ENCODE measurements around the gene SLC9A6. TPM values are rescaled to one million over a fixed set of nuclear protein-coding genes. Genes with fewer than 3 reads are reported as not detected.

Gene SLC9A6
- total and polyA plus RNA-seq, 2 of the 13 experiments (the other 11 are each of a cell fraction or from before 2014, with no cell fraction given): 3.9 to 8.0 TPM

GRCh38 chrX:136094962-136095361 lies 109.7 kb downstream of the SLC9A6 start:
- DNase-seq (ENCODE audit: low spot score) (no peak), ATAC-seq (no peak), FAIRE-seq (no peak)
- Histone ChIP-seq H2AFZ (ENCODE audit: low read length) (no peak overlapping the region), H3K36me3 (replicated peaks in 1 of 2; ENCODE audit: control insufficient read depth in 1 of 2, insufficient read depth in 2 of 2, low read length in 2 of 2) (no peaks in the 10 kb centered on the region), H4K20me1 (ENCODE audit: insufficient read depth, low read length) (no peaks in the 10 kb centered on the region), H3K9me3 (ENCODE audit: low read length) (no peaks in the 10 kb centered on the region), H3K4me1 (ENCODE audit: insufficient read depth, low read length) (no peaks in the 10 kb centered on the region), H3K27me3 (ENCODE audit: control insufficient read depth in 1 of 2, insufficient read depth in 2 of 2, low read length in 2 of 2) (no peaks in the 10 kb centered on the region), H3K9ac (ENCODE audit: insufficient read depth, low read depth, low read length) (no peak overlapping the region), H3K27ac (ENCODE audit: extremely low read length, insufficient read depth, low read length) (no peak overlapping the region), H3K4me3 (replicated peaks in 1 of 3; ENCODE audit: insufficient read depth in 1 of 3, low read depth in 2 of 3, low read length in 3 of 3) (no peak overlapping the region), H3K4me2 (ENCODE audit: low read depth, low read length) (no peak overlapping the region), H3K79me2 (ENCODE audit: insufficient read depth, low read length) (no peaks in the 10 kb centered on the region)
- in situ Hi-C loops (cut with HindIII; ENCODE audit: extremely low pct_ligation_motif_present, low pct_unique_long_range_greater_than_20kb): no loop called here
- 26% methylated on average over 3 of the region's 3 CpGs for WGBS (ENCODE audit: low lambda C conversion rate)
- ChIA-PET POLR2A (no interaction called here), CTCF (ENCODE audit: low intra/inter-chr PET ratio, low total read pairs) (no interaction called here)
- BruUV-seq (replicated peaks): no TSS peak
- intact Hi-C loops (cut with micrococcal nuclease; ENCODE audit: unreplicated experiment): no loop called here
- no peak for TF ChIP-seq PAWR (CRISPR knock-in tag; IDR thresholded peaks at IDR 0.05; ENCODE audit: borderline replicate concordance)

Other genes with a start within 250 kb of the SLC9A6 start
- gene CT45A3, start 217.2 kb upstream of the SLC9A6 start, total RNA-seq (2016; rRNA removed; fragmentation: Illumina TruSeq; extraction: Trizol): not detected in 2 replicates
- gene CT45A3, start 217.2 kb upstream of the SLC9A6 start, polyA plus RNA-seq (2011; rRNA removed): not detected in 2 replicates
- not detected in 2 replicates for gene CT45A5, start 199.9 kb upstream of the SLC9A6 start, total RNA-seq (2016; rRNA removed; fragmentation: Illumina TruSeq; extraction: Trizol)
- not detected in 2 replicates for gene CT45A5, start 199.9 kb upstream of the SLC9A6 start, polyA plus RNA-seq (2011; rRNA removed)
- gene CT45A6, start 182.6 kb upstream of the SLC9A6 start, total RNA-seq (2016; rRNA removed; fragmentation: Illumina TruSeq; extraction: Trizol): not detected in 2 replicates
- not detected in 2 replicates for gene CT45A6, start 182.6 kb upstream of the SLC9A6 start, polyA plus RNA-seq (2011; rRNA removed)
- gene CT45A2, start 165.4 kb upstream of the SLC9A6 start, total RNA-seq (2016; rRNA removed; fragmentation: Illumina TruSeq; extraction: Trizol): not detected in 2 replicates
- gene CT45A2, start 165.4 kb upstream of the SLC9A6 start, polyA plus RNA-seq (2011; rRNA removed): not detected in 2 replicates
- gene CT45A7, start 148.2 kb upstream of the SLC9A6 start, total RNA-seq (2016; rRNA removed; fragmentation: Illumina TruSeq; extraction: Trizol): not detected in 2 replicates
- gene CT45A7, start 148.2 kb upstream of the SLC9A6 start, polyA plus RNA-seq (2011; rRNA removed): not detected in 2 replicates
- not detected in 2 replicates for gene CT45A8, start 130.9 kb upstream of the SLC9A6 start, total RNA-seq (2016; rRNA removed; fragmentation: Illumina TruSeq; extraction: Trizol)
- not detected in 2 replicates for gene CT45A8, start 130.9 kb upstream of the SLC9A6 start, polyA plus RNA-seq (2011; rRNA removed)
- not detected in 2 replicates for gene CT45A9, start 113.6 kb upstream of the SLC9A6 start, total RNA-seq (2016; rRNA removed; fragmentation: Illumina TruSeq; extraction: Trizol)
- not detected in 2 replicates for gene CT45A9, start 113.6 kb upstream of the SLC9A6 start, polyA plus RNA-seq (2011; rRNA removed)
- not detected in 2 replicates for gene CT45A10, start 92.0 kb upstream of the SLC9A6 start, total RNA-seq (2016; rRNA removed; fragmentation: Illumina TruSeq; extraction: Trizol)
- not detected in 2 replicates for gene CT45A10, start 92.0 kb upstream of the SLC9A6 start, polyA plus RNA-seq (2011; rRNA removed)
- gene SAGE1, start 91.7 kb upstream of the SLC9A6 start, total RNA-seq (2016; rRNA removed; fragmentation: Illumina TruSeq; extraction: Trizol): not detected in 2 replicates
- gene SAGE1, start 91.7 kb upstream of the SLC9A6 start, polyA plus RNA-seq (2011; rRNA removed): not detected in 2 replicates
- gene MMGT1, start 11.4 kb upstream of the SLC9A6 start, total RNA-seq (2016; rRNA removed; fragmentation: Illumina TruSeq; extraction: Trizol): 7.4 and 7.5 TPM in 2 replicates
- 7.1 and 8.8 TPM in 2 replicates for gene MMGT1, start 11.4 kb upstream of the SLC9A6 start, polyA plus RNA-seq (2011; rRNA removed)
- not detected in 2 replicates for gene FHL1, start 162.1 kb downstream of the SLC9A6 start, total RNA-seq (2016; rRNA removed; fragmentation: Illumina TruSeq; extraction: Trizol)
- 0.24 and 0.33 TPM in 2 replicates for gene FHL1, start 162.1 kb downstream of the SLC9A6 start, polyA plus RNA-seq (2011; rRNA removed)